Measurements from ENCODE around the gene SYNC. TPM values are rescaled to one million over a fixed set of nuclear protein-coding genes. Genes with fewer than 3 reads are reported as not detected.
A peak's percentile ranks its signal among the peaks of the same experiment; 100 is the strongest.

SYNC gene
- total RNA-seq, 1 experiment from 2014 or later: 6.6 TPM

DNA sequence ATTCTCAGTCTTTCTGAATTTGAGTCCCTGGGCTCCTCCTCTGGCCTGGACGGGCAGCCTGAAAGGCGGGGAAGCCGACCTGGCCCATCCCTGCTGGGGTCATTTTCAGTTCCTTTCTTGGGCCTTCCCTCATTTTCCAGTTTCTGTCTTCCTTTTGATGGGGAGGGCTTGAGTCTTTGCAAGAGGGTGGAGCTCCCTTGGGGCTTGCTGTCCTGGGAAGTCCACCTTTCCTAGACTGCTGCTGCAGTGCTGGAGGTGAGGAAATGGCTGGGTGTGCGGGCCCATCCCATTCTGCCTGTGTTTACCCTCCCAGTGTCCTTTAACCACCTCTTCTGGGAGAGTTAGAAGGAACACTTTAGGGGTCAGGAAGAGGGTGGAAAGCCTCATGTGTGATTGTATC lies 40.4 kb upstream of the SYNC start:
- Histone ChIP-seq H3K27me3 (ENCODE audit: low read length) (no peaks in the 10 kb centered on the region), H3K27ac (ENCODE audit: low read length) (peak overlapping the region; percentile 80), H2AFZ (ENCODE audit: low read length) (no peak overlapping the region), H3K9ac (ENCODE audit: low read length) (peak overlapping the region; percentile 92), H3K9me2 (replicated peaks; ENCODE audit: low read length) (no peaks in the 10 kb centered on the region), H4K20me1 (ENCODE audit: low read length) (0 out of 2 replicates have a peak, but pooled peaks cover 3% of the 10 kb centered on the region), H3K9me3 (ENCODE audit: low read length) (no peaks in the 10 kb centered on the region), H3K36me3 (ENCODE audit: low read depth, low read length) (peaks cover 8% of the 10 kb centered on the region), H3K4me2 (ENCODE audit: low read length) (peak overlapping the region; percentile 99), H3K79me2 (ENCODE audit: low read length) (peaks cover 66% of the 10 kb centered on the region), H3K4me1 (ENCODE audit: insufficient read depth, low read length) (peaks cover 29% of the 10 kb centered on the region), H3K4me3 (ENCODE audit: low read length) (peak overlapping the region; percentile 97), H3F3A (ENCODE audit: low read length, unreplicated experiment) (no peaks in the 10 kb centered on the region)
- no peak for TF ChIP-seq EZH2phosphoT487 (IDR thresholded peaks at IDR 0.05; ENCODE audit: borderline replicate concordance, low read length)
- TF ChIP-seq, protein P1, sequence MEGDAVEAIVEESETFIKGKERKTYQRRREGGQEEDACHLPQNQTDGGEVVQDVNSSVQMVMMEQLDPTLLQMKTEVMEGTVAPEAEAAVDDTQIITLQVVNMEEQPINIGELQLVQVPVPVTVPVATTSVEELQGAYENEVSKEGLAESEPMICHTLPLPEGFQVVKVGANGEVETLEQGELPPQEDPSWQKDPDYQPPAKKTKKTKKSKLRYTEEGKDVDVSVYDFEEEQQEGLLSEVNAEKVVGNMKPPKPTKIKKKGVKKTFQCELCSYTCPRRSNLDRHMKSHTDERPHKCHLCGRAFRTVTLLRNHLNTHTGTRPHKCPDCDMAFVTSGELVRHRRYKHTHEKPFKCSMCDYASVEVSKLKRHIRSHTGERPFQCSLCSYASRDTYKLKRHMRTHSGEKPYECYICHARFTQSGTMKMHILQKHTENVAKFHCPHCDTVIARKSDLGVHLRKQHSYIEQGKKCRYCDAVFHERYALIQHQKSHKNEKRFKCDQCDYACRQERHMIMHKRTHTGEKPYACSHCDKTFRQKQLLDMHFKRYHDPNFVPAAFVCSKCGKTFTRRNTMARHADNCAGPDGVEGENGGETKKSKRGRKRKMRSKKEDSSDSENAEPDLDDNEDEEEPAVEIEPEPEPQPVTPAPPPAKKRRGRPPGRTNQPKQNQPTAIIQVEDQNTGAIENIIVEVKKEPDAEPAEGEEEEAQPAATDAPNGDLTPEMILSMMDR (conservative IDR thresholded peaks at IDR 0.05; ENCODE audit: low read depth, low read length): no peak
- no TSS peak for BruUV-seq (replicated peaks)
- ATAC-seq: peak; percentile 43
- CTCF ChIA-PET: interaction anchor here (0.8 to 1.6 kb wide), 2 partner anchors 26 to 30 kb away, joined by 3 read pairs; no protein-coding TSS in a partner anchor
- peak; percentile 31 for DNase-seq
- intact Hi-C loops (cut with micrococcal nuclease): no loop called here
- POLR2A ChIA-PET (ENCODE audit: unreplicated experiment): no interaction called here

DNA sequence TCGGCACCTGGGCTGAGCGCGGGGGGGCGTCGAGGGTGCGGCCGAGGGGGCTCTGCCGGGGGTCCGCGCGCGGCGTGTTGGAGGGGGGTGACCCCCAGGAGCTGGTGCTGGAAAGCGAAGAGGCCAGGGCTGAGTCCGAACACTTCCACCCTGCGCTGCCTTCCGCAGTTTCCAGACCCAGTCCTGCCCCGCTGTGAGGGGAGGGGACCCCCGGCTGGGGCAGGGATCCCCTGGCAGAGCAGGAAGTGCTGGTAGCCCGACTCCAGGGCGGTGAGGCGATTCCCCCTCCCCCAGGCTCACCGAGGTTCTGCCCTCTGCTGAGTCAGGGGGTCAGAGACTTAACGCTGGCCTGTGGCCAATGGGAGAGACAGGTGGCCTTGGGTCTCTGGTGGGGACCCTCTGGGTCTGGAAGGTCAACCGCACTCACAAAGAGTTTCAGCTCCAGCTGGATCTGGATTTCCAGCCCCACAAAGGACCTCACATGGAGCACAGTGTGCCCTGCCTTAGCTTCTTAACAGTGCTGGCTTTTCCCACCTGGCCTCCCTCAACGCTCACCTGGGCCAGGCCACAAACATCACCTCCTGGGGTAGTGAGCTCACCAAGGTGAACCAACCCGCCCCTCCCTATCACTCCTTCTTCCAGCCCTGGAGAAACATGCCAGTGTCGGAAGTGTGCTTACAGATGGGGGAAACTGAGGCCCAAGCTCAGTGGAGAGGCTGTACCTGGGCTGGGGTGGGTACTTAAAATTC lies 39.8 kb upstream of the SYNC start:
- DNase-seq: peak; percentile 26

More for the DNA sequence above, 39.8 kb upstream of the SYNC start:
- ChIA-PET CTCF (interaction anchor here (0.6 to 1.6 kb wide), 3 partner anchors 26 to 30 kb away, joined by 3 to 4 read pairs (median 3); no protein-coding TSS in a partner anchor), POLR2A (ENCODE audit: unreplicated experiment) (no interaction called here)
- Histone ChIP-seq H3K4me2 (ENCODE audit: low read length) (peak overlapping the region; percentile 99), H3K9me2 (replicated peaks; ENCODE audit: low read length) (no peaks in the 10 kb centered on the region), H3K36me3 (ENCODE audit: low read depth, low read length) (peaks cover 8% of the 10 kb centered on the region), H2AFZ (ENCODE audit: low read length) (peak overlapping the region; percentile 78), H4K20me1 (ENCODE audit: low read length) (0 out of 2 replicates have a peak, but pooled peaks cover 3% of the 10 kb centered on the region), H3K4me3 (ENCODE audit: low read length) (peak overlapping the region; percentile 97), H3K9me3 (ENCODE audit: low read length) (no peaks in the 10 kb centered on the region), H3K4me1 (ENCODE audit: insufficient read depth, low read length) (peaks cover 29% of the 10 kb centered on the region), H3F3A (ENCODE audit: low read length, unreplicated experiment) (no peaks in the 10 kb centered on the region), H3K27ac (ENCODE audit: low read length) (peak overlapping the region; percentile 80), H3K9ac (ENCODE audit: low read length) (peak overlapping the region; percentile 92), H3K27me3 (ENCODE audit: low read length) (no peaks in the 10 kb centered on the region), H3K79me2 (ENCODE audit: low read length) (peaks cover 62% of the 10 kb centered on the region)
- TF ChIP-seq EZH2phosphoT487 (IDR thresholded peaks at IDR 0.05; ENCODE audit: borderline replicate concordance, low read length) (no peak), EZH2 (IDR thresholded peaks at IDR 0.05; ENCODE audit: low read length, unreplicated experiment) (no peak)
- TF ChIP-seq, protein P1 (conservative IDR thresholded peaks at IDR 0.05; ENCODE audit: low read depth, low read length): no peak
- intact Hi-C loops (cut with micrococcal nuclease): no loop called here
- peak; percentile 41 for ATAC-seq
- TSS peak; percentile 34 for BruUV-seq (replicated peaks)

Data from PC-3 (cell line).